ENCODE results near the gene TRAPPC13.

Gene TRAPPC13

GRCh38 chr5:65682148-65682547 lies 57.3 kb downstream of the TRAPPC13 start:
- DNase-seq: no peak

- DNase-seq: no peak
Measured at GRCh38 chr5:65693121-65693520, 68.3 kb downstream of the TRAPPC13 start.

GRCh38 chr5:65695162-65695755 lies 70.4 kb downstream of the TRAPPC13 start:
- DNase-seq: no peak

GRCh38 chr5:65695896-65696295 lies 71.1 kb downstream of the TRAPPC13 start:
- no peak for DNase-seq

GRCh38 chr5:65696892-65697291 lies 72.1 kb downstream of the TRAPPC13 start:
- no peak for DNase-seq

- no peak for DNase-seq
Measured at GRCh38 chr5:65699338-65699737, 74.5 kb downstream of the TRAPPC13 start.

GRCh38 chr5:65702036-65702435 lies 77.2 kb downstream of the TRAPPC13 start:
- DNase-seq: no peak

- no peak for DNase-seq
Measured at GRCh38 chr5:65704621-65705239, 79.9 kb downstream of the TRAPPC13 start.

GRCh38 chr5:65707663-65708062 lies 82.8 kb downstream of the TRAPPC13 start:
- DNase-seq: no peak

GRCh38 chr5:65708145-65708544 lies 83.3 kb downstream of the TRAPPC13 start:
- no peak for DNase-seq

Data from NCI-H1417 treated with DMSO at 0.1 percent for 48 hours (cell line).